ENCODE data around the gene AAR2.

The AAR2 gene

GRCh38 chr20:36218380-36219064, 17.8 kb upstream of the AAR2 start:
- DNase-seq (ENCODE audit: low read depth in 2 of 2, low spot score in 1 of 2): no peak

- no peak for DNase-seq (ENCODE audit: low read depth in 2 of 2, low spot score in 1 of 2)
Observed at GRCh38 chr20:36219671-36220220, 16.5 kb upstream of the AAR2 start.

DNA sequence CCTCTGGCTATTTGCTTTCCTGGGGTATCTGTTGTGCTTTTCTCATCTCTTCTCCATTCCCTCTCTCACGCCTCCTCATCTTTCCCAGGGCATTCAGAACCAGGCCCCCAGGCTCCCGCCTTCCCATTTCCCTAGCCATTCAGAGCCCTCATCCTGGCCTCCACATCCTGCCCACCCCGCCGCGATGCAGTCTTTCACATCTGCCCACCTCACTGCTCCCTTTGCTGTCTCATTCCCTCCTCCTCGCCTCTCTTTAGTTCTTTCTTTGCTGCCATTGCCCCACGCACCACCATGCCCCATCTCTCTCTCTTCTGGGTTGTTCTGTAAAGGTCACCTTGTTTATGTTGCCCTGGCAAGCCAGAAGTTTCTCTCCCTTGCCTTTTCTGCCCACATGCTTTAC, 10.6 kb upstream of the AAR2 start:
- no peak for DNase-seq (ENCODE audit: low read depth in 2 of 2, low spot score in 1 of 2)

GRCh38 chr20:36228770-36229169, 7.5 kb upstream of the AAR2 start:
- DNase-seq (ENCODE audit: low read depth in 2 of 2, low spot score in 1 of 2): no peak

DNA sequence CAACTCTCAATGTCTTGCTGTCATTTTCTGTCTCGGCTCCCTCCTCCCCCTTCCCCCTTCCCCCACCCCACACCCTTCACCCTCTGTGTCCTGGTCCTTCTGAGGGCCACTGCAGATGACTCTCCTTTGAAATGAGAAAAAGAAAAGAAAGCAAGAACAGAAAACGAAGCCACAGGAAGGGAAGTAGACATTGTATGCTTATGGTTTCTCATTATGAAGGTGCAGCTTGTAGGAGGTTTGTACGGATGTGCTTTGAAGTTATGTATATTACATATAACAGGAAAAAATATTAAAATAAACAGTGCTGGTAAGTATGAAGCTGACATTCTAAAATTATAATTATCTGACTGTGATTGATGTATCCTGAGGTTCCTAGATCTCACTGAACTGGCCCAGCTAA, 6.3 kb upstream of the AAR2 start:
- DNase-seq (ENCODE audit: low read depth in 2 of 2, low spot score in 1 of 2): no peak

- no peak for DNase-seq (ENCODE audit: low read depth in 2 of 2, low spot score in 1 of 2)
Observed at GRCh38 chr20:36231331-36231730, 4.9 kb upstream of the AAR2 start.

DNA sequence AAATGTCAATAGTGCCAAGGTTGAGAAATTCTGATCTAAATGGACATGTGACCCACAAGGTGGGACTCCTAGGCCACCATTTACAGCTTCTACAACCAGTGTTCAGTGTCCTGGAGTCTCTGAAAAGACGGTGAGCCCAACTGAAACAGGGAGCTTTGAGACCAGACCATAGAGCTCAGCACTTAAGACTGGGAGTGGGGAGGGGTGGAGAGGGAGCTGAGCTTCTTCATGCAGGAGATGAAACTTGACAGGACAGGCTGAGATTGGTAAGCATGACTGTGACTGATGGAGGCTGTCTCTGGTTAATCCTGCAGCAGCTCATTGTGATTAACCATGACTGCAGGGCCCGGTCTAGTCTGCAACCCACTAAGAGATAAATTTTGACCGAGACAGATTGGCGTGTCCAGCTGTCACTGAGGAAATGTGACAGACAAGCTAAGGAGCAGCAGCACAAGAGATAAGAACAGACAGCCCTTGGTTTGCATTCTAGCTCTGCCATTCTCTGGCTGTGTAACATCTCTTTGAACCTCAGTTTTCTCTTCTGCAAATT, 1.4 kb upstream of the AAR2 start:
- no peak for DNase-seq (ENCODE audit: low read depth in 2 of 2, low spot score in 1 of 2)

- DNase-seq (ENCODE audit: low read depth in 2 of 2, low spot score in 1 of 2): no peak
Observed at GRCh38 chr20:36236786-36237121, 476 bp downstream of the AAR2 start.

- no peak for DNase-seq (ENCODE audit: low read depth in 2 of 2, low spot score in 1 of 2)
Observed at GRCh38 chr20:36237477-36237876, 1.2 kb downstream of the AAR2 start.

DNA sequence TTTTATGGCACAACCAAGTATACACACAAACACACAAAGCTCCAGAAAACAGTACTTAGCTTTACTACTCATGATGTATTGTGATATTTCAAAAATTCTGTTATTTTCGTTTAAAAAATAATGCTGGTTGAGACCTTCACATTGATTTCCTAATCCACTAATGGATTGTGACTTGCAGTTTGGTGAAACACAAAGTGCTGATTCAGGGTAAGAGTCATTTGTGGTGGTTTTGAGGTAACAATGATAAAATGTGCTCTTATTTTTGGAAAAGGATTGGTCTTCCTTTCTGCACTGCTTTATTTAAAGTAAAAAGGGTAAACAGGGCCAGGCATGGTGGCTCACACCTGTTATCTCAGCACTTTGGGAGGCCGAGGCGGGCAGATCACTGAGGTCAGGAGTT, 1.9 kb downstream of the AAR2 start:
- DNase-seq (ENCODE audit: low read depth in 2 of 2, low spot score in 1 of 2): no peak

- no peak for DNase-seq (ENCODE audit: low read depth in 2 of 2, low spot score in 1 of 2)
Observed at GRCh38 chr20:36238760-36239159, 2.5 kb downstream of the AAR2 start.

GRCh38 chr20:36240076-36240475, 3.8 kb downstream of the AAR2 start:
- no peak for DNase-seq (ENCODE audit: low read depth in 2 of 2, low spot score in 1 of 2)

- no peak for DNase-seq (ENCODE audit: low read depth in 2 of 2, low spot score in 1 of 2)
Observed at GRCh38 chr20:36241678-36242077, 5.4 kb downstream of the AAR2 start.

DNA sequence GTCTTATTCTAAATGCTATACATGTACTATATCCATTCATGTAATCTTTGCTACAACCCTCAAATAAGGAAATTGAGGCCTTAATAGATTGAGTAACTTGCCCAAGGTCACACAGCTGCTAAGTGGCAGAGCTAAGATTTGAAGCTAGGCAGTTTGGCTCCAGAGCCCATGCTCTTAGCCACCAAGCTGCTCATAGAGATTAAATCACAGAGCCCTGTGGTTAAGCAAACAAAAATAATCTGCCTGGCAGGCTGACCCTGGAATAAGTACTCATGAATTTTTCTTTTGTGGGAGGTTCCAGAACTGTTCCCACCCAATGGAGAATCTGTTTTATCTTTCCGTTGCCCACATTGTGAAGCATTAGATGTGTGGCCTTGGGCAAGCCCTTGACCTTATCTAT, 7.4 kb downstream of the AAR2 start:
- DNase-seq (ENCODE audit: low read depth in 2 of 2, low spot score in 1 of 2): no peak

GRCh38 chr20:36246401-36246800, 10.1 kb downstream of the AAR2 start:
- no peak for DNase-seq (ENCODE audit: low read depth in 2 of 2, low spot score in 1 of 2)

DNA sequence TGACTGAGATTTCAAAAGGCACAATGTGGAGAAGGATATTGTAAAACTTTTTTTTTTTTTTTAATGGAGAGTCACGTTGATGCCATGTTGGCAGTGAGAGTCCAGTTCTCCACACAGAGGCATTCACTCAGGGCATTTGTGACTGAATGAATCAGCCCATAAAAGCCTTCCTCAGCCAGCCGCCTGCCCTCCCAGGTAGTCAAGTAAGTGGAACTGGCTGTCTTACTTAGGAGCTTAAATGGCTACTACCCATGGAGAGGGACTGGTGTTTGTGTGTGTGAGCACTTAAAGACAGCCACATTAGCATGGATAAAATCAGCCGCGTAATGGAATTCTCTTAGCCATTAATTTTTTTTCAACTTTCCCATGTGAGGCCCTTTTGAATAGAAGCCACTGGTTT, 12.6 kb downstream of the AAR2 start:
- DNase-seq (ENCODE audit: low read depth in 2 of 2, low spot score in 1 of 2): no peak

DNA sequence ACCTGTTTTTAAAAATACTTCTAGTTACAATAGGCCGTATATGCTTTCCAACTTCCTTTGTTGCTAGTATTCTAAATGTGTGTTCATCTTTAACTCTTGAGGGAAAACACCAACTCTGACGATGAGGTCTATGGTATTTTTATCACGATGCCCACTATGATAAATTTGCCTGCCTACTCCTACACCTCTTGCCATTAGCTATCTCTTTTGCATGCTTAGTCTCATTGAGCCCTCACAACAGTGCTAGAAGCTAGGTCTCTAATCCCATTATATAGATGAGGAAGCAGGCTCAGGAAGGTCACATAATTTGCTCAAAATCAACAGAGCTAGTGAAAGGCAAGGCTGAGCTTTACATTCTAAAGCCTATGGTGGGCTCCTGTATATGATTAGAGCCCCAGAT, 13.2 kb downstream of the AAR2 start:
- no peak for DNase-seq (ENCODE audit: low read depth in 2 of 2, low spot score in 1 of 2)

DNA sequence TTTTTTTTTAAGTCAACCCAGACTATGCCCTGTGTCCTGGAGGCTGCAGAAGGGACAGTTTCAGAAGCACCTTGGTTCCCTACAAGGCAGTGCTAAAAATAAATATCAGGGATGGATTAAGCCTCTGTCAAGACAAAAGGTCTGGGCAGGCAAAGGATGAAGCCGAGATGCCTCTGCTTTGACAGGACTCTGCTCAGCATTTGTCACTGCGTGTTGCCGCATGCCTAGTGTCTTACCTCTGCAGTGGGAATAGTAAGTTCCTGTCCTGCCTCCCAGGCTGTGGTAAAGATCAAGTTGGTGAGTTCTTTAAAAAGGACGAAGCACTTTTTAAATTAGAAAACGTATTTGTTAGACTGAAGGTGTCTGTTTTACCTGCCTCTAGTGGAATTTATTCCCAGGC, 15.1 kb downstream of the AAR2 start:
- DNase-seq (ENCODE audit: low read depth in 2 of 2, low spot score in 1 of 2): no peak

- DNase-seq (ENCODE audit: low read depth in 2 of 2, low spot score in 1 of 2): no peak
Observed at GRCh38 chr20:36252511-36252910, 16.2 kb downstream of the AAR2 start.

DNA sequence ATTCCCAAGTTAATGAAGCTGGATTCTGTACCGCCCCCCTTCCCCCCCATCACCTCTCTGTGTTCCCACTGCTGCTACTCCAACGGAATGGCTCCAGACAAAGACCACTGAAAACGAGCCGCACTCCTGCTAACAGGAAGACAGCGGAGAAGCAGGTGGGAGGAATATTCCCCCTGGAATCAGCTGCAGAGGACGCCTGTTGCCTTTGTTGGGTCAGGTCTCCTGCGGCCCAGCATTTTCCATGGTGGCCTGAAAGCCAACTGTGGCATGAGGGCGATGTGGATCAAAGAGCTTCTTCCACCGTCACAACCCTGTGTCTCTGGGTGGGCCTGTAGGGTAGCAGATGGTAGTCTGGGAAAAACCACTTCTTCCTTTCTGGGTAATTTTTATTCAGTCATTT, 16.8 kb downstream of the AAR2 start:
- DNase-seq (ENCODE audit: low read depth in 2 of 2, low spot score in 1 of 2): no peak

DNA sequence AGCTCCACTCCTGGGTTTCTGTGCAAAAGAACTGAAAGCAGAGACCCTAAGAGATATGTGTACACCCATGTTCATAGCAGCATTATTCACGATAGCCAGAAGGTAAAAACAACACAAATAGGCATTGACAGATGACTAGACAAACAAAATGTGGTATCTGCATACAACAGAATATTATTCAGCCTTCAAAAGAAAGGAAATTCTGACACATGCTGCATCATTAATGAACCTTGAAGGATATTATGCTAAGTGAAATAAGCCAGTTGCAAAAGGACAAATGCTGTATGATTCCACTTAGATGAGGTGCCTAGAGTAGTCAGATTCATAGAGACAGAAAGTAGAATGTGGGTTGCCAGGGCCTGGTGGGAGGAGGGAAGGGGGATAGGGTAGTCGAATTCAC, 17.8 kb downstream of the AAR2 start:
- no peak for DNase-seq (ENCODE audit: low read depth in 2 of 2, low spot score in 1 of 2)

DNA sequence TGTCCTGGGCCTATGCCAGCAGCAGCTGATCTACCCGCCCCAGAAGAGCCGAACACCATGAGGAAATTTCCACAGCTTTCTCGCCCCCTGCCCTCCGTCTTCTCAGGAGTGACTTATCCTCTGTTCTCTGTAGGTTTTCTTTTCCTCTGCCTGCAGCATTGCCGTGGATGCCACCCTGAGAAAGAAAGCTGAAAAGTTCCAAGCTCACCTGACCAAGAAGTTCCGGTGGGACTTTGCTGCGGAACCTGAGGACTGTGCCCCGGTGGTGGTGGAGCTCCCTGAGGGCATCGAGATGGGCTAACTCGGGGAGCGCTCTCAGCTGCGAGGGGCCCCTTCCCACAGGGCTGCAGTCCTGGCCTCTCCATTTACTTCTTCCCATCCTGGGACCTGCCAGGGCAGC, 19.2 kb downstream of the AAR2 start:
- DNase-seq (ENCODE audit: low read depth in 2 of 2, low spot score in 1 of 2): no peak
